Natural killer cell (primary cell): ENCODE measurements around the gene STT3B. TPM values are rescaled to one million over a fixed set of nuclear protein-coding genes. Genes with fewer than 3 reads are reported as not detected.
A peak's percentile ranks its signal among the peaks of the same experiment; 100 is the strongest.

ENCODE experiments used
- ATAC-seq, 3 donors: fragments of 150-1000 bp in 2 of 3; fragments of 200-7000 bp in 1 of 3; cut with Tn5 transposase; 1 replicate in 1 of 3; 2 replicates in 2 of 3; pipeline ENCODE4 v1.10.0; 2021; ENCODE audit warnings: mild to moderate bottlenecking in 2 of 3, moderate library complexity in 2 of 3
- DNase-seq, 2 donors: peaks; one replicate each; pipeline versions ENCODE4 v3.0.0 to v3.0.0-alpha.2; 2013 to 2021; ENCODE audit warnings: mixed read lengths in 1 of 2
- H3K27ac ChIP-seq: one replicate; pipeline ENCODE4 v1.5.1; 2013; ENCODE audit warnings: mild to moderate bottlenecking, low read length
- H3K27me3 ChIP-seq: one replicate; pipeline ENCODE4 v1.6.1; 2013; ENCODE audit warnings: low read length; ENCODE audit not compliant: control insufficient read depth, insufficient read depth
- H3K36me3 ChIP-seq: one replicate; pipeline ENCODE4 v1.6.1; 2013; ENCODE audit warnings: low read length; ENCODE audit not compliant: control insufficient read depth, insufficient read depth
- H3K4me1 ChIP-seq: one replicate; pipeline ENCODE4 v1.6.1; 2013; ENCODE audit warnings: low read length; ENCODE audit not compliant: control insufficient read depth, insufficient read depth
- H3K4me3 ChIP-seq: one replicate; pipeline ENCODE4 v1.5.1; 2013; ENCODE audit warnings: low read length
- H3K9me3 ChIP-seq: one replicate; pipeline ENCODE4 v1.6.1; 2013; ENCODE audit warnings: low read length; ENCODE audit not compliant: control insufficient read depth, insufficient read depth
- H3K27ac Mint-ChIP-seq, 2 donors: one replicate each; pipeline ENCODE4 v1.8.0; 2022; ENCODE audit warnings: mild to moderate bottlenecking in 2 of 2, mixed read lengths in 2 of 2, moderate library complexity in 1 of 2
- H3K27me3 Mint-ChIP-seq, 2 donors: one replicate each; pipeline ENCODE4 v1.8.0; 2022; ENCODE audit warnings: low read depth in 2 of 2, mixed read lengths in 2 of 2
- H3K36me3 Mint-ChIP-seq: one replicate; pipeline ENCODE4 v1.8.0; 2022; ENCODE audit warnings: mixed read lengths
- H3K4me1 Mint-ChIP-seq, 2 donors: one replicate each; pipeline ENCODE4 v1.8.0; 2022; ENCODE audit warnings: mixed read lengths in 2 of 2
- H3K4me3 Mint-ChIP-seq: one replicate; pipeline ENCODE4 v1.8.0; 2022; ENCODE audit warnings: mild to moderate bottlenecking, moderate library complexity, mixed read lengths
- H3K9me3 Mint-ChIP-seq, 2 donors: one replicate each; pipeline ENCODE4 v1.8.0; 2022; ENCODE audit warnings: mixed read lengths in 2 of 2
- WGBS: methylation state at CpG from one replicate; pipeline ENCODE4 v1.1.7; 2013; ENCODE audit warnings: missing lambda C conversion rate; ENCODE audit not compliant: insufficient coverage; 5-methylcytosine and 5-hydroxymethylcytosine counted together
- intact Hi-C: fragments of 100-400 bp; cut with micrococcal nuclease; formaldehyde crosslinking; loops from one replicate; pipeline ENCODE4 v1.14.2; 2022
- total RNA-seq, 4 donors: library from RNA; stranded (reverse); fragments of 120-200 nt in 1 of 4; gene quantifications; one replicate each; pipeline versions ENCODE4 v1.2.3 to v1.2.4, GENCODE V29; 2013 to 2022
- TF ChIP-seq, protein P1 (sequence below): fragments of 200-600 bp; IDR thresholded peaks from one replicate; pipeline ENCODE4 v1.8.0; 2022; ENCODE audit warnings: antibody characterized with exemption

The STT3B gene
- total RNA-seq, 3 donors from 2014 or later (not counting 1 experiment from before 2014, with no cell fraction given): 83.4 to 132 (median 99.0) TPM

DNA sequence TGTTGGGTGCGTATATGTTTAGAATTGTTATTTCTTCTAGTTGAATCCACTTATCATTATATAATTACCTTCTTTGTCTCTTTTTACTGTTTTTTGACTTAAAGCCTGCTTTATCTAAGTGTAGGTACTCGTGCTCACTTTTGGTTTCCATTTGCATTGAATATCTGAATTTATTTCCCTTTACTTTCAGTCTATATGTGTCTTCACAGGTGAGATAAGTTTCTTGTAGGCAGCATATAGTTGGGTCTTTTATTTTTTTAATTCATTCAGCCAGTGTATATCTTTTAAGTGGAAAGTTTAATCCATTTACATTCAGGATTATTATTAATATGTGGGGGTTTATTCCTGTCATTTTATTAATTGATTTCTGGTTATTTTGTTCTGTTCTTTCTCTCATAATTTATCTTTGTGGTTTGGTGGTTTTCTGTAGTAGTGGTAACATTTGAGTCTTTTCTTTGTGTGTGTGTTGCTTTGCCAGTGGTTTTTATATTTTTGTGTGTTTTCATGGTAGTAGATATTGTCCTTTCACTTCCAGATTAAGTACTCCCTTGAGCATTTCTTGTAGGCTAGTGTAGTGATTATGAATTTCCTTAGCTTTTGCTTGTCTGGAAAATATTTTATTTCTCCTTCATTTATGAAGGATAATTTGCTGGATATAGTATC, 27.3 kb downstream of the STT3B start:
- intact Hi-C loops: loop anchor here (10.0 kb wide), 2 partner anchors 205 to 585 kb away; no protein-coding TSS in a partner anchor
- Histone ChIP-seq H3K36me3 (no peaks in the 10 kb centered on the region), H3K4me3 (no peak overlapping the region), H3K9me3 (no peaks in the 10 kb centered on the region), H3K4me1 (peaks cover 13% of the 10 kb centered on the region), H3K27me3 (no peaks in the 10 kb centered on the region), H3K27ac (no peak overlapping the region)
- ATAC-seq (no peak), DNase-seq (no peak)
- H3K36me3 Mint-ChIP-seq: peaks cover 10% of the 10 kb centered on the region
- WGBS: no CpG with 5 or more reads among the region's 2 CpGs
- H3K4me1 Mint-ChIP-seq: peaks cover 84 to 86% of the 10 kb centered on the region in 2 donors
- H3K27ac Mint-ChIP-seq: peak overlapping the region; percentile 30 to 44
- H3K27me3 Mint-ChIP-seq: no peaks in the 10 kb centered on the region
- TF ChIP-seq, protein P1, sequence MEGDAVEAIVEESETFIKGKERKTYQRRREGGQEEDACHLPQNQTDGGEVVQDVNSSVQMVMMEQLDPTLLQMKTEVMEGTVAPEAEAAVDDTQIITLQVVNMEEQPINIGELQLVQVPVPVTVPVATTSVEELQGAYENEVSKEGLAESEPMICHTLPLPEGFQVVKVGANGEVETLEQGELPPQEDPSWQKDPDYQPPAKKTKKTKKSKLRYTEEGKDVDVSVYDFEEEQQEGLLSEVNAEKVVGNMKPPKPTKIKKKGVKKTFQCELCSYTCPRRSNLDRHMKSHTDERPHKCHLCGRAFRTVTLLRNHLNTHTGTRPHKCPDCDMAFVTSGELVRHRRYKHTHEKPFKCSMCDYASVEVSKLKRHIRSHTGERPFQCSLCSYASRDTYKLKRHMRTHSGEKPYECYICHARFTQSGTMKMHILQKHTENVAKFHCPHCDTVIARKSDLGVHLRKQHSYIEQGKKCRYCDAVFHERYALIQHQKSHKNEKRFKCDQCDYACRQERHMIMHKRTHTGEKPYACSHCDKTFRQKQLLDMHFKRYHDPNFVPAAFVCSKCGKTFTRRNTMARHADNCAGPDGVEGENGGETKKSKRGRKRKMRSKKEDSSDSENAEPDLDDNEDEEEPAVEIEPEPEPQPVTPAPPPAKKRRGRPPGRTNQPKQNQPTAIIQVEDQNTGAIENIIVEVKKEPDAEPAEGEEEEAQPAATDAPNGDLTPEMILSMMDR: no peak
- H3K9me3 Mint-ChIP-seq: peaks cover 5 to 14% of the 10 kb centered on the region in 2 donors
- H3K4me3 Mint-ChIP-seq: peak overlapping the region; percentile 28

DNA sequence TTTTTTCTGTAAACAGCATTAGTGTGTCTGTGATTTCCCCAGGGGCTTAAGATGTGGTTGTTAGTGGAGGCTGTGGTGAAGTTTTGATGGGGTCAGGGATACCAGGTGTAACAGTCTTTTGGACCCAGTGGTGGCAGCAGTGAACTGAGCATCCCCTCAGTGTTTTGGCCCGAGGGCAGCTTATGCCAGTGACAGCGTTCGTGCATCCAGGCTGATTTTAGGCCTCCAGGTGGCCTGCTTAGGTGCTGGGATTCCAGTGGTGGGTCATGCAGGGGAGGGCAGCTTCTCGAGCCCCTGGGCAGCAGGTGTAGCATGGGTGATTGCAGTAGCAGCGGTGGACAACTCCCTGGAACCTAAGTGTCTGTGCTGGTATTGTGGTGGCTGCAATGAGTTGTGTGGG, 29.2 kb downstream of the STT3B start:
- ATAC-seq: peak in 2 of 3 donors; percentile 24 to 34
- peaks cover 5 to 14% of the 10 kb centered on the region in 2 donors for H3K9me3 Mint-ChIP-seq
- intact Hi-C loops: no loop called here
- no peak overlapping the region for H3K27ac ChIP-seq
- peaks cover 13% of the 10 kb centered on the region for H3K4me1 ChIP-seq
- no peaks in the 10 kb centered on the region for H3K9me3 ChIP-seq
- 95% methylated on average over 5 of the region's 5 CpGs for WGBS
- DNase-seq: peak in 1 of 2 donors; percentile 20
- H3K4me1 Mint-ChIP-seq: peaks cover 82 to 83% of the 10 kb centered on the region in 2 donors
- no peak overlapping the region for H3K4me3 ChIP-seq
- peaks cover 10% of the 10 kb centered on the region for H3K36me3 Mint-ChIP-seq
- H3K4me3 Mint-ChIP-seq: peak overlapping the region; percentile 14
- TF ChIP-seq, protein P1: no peak
- H3K27me3 Mint-ChIP-seq: no peaks in the 10 kb centered on the region
- H3K36me3 ChIP-seq: no peaks in the 10 kb centered on the region
- H3K27ac Mint-ChIP-seq: no peak overlapping the region
- H3K27me3 ChIP-seq: no peaks in the 10 kb centered on the region

DNA sequence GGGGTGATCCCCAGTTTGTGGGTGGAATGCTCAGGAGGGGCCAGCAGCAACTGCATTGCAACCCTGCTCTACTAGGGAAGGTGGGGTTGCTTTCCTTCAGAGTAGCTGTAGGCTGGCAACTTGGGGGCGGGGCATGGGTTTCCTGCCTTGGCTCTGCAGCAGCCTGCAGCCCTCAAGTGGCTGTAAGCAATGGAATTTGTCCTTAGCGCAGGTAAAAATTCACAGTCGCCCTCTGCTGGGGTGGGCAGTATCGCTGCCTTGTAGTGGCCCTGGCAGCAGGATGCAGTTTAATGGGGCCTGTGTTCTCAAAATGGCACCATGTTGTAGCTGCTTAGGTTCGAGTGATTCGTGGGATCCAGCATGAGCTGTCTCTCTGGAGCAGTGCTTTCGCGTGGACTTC, 29.8 kb downstream of the STT3B start:
- Histone ChIP-seq H3K4me3 (no peak overlapping the region), H3K27me3 (no peaks in the 10 kb centered on the region), H3K27ac (no peak overlapping the region), H3K36me3 (no peaks in the 10 kb centered on the region), H3K9me3 (no peaks in the 10 kb centered on the region), H3K4me1 (peaks cover 13% of the 10 kb centered on the region)
- Mint-ChIP-seq H3K27me3 (no peaks in the 10 kb centered on the region), H3K9me3 (peaks cover 5 to 14% of the 10 kb centered on the region in 2 donors), H3K27ac (no peak overlapping the region), H3K4me3 (no peak overlapping the region), H3K36me3 (peaks cover 10% of the 10 kb centered on the region), H3K4me1 (peaks cover 82 to 83% of the 10 kb centered on the region in 2 donors)
- 94% methylated on average over 8 of the region's 8 CpGs for WGBS
- intact Hi-C loops: no loop called here
- TF ChIP-seq, protein P1: no peak
- peak; percentile 36 to 50 (median 42) for ATAC-seq
- DNase-seq: peak in 1 of 2 donors; percentile 53
